Left ventricle myocardium inferior (tissue), 1 donor: ENCODE data around the gene FIGNL2. TPM values are rescaled to one million over a fixed set of nuclear protein-coding genes. Genes with fewer than 3 reads are reported as not detected.

Experiments
- DNase-seq: peaks from one replicate; pipeline ENCODE4 v3.0.0-alpha.2; 2020
- H3K27ac ChIP-seq: fragments of 200-600 bp; replicated peaks from 2 replicates; pipeline ENCODE4 v1.8.0; 2021
- H3K27me3 ChIP-seq: fragments of 200-600 bp; 2 replicates; pipeline ENCODE4 v1.8.0; 2021; ENCODE audit warnings: low read depth
- H3K36me3 ChIP-seq: fragments of 200-600 bp; 2 replicates; pipeline ENCODE4 v1.8.0; 2021
- H3K4me1 ChIP-seq: fragments of 200-600 bp; 2 replicates; pipeline ENCODE4 v1.8.0; 2021
- H3K4me3 ChIP-seq: fragments of 200-600 bp; 2 replicates; pipeline ENCODE4 v1.8.0; 2021; ENCODE audit warnings: mild to moderate bottlenecking, moderate library complexity
- H3K9me3 ChIP-seq: fragments of 200-600 bp; replicated peaks from 2 replicates; pipeline ENCODE4 v1.8.0; 2021
- intact Hi-C: fragments of 100-400 bp; cut with micrococcal nuclease; formaldehyde crosslinking; loops from one replicate; pipeline ENCODE4 v1.11.0; 2022
- total RNA-seq: library from RNA; stranded (reverse); fragmentation: NEBNext Ultra II Directional; extraction: Animal tissue kit (Norgen Biotek cat#: 25700); gene quantifications from one replicate; pipeline ENCODE4 v1.2.1, GENCODE V29; 2021
- TF ChIP-seq, protein P1 (sequence below): fragments of 200-600 bp; IDR thresholded peaks from 2 replicates; pipeline ENCODE4 v1.8.0; 2021; ENCODE audit warnings: antibody characterized with exemption, mild to moderate bottlenecking, borderline replicate concordance
- donor health status: DM: no; HTN: yes; CAD: no; lungs with severe emphysema.

Gene FIGNL2
- total RNA-seq, 1 donor from 2014 or later, result 0.30 TPM

DNA sequence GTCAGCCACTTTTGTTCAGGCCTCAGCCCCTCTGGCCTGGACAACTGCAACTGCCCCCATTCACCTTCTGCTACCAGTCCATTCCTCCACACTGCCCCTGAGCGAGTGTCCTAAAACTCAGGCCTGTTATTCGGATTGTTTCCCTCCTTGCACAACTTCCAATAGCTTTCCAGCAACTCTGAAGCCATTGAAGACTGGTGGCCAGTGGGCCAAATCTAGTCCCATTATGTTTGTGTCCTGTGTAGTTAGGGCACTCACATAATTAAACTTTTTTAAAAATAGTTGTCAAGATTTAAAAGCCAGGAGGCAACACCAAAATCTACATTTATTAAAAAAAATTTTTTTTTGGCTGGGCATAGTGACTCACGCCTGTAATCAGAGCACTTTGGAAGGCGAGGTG lies 17.8 kb upstream of the FIGNL2 start:
- H3K4me1 ChIP-seq, result peaks cover 29% of the 10 kb centered on the region
- DNase-seq, result no peak

DNA sequence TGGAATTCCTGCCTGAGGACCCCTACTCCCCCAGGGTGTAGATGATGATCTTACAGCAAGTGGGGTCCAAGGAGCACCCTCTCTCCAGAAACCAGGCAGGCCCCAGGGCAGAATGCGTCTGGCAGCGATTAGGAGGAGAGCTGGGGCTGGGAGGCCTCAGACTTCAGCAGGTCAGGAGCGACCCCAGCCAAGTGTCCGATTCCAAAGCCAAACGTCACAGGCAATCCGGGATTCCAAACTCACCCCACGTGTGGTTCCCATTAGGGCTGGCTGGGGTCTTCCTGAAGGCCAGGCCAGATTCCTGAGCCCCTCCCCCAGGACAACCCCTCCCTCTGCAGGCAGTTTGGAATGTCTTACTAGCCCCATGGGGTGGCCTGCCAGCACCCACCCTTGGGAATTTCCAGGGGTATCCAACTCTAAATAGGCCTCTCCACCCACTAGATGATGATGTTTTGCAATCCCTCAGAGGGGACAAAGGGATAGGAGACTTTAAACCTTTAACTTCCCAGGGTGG lies 17.3 kb upstream of the FIGNL2 start:
- intact Hi-C loops, result no loop called here
- Histone ChIP-seq H3K27ac (no peak overlapping the region), H3K4me3 (no peak overlapping the region), H3K4me1 (peaks cover 29% of the 10 kb centered on the region), H3K36me3 (no peaks in the 10 kb centered on the region), H3K27me3 (peaks cover 85% of the 10 kb centered on the region), H3K9me3 (no peaks in the 10 kb centered on the region)
- DNase-seq, result no peak
- TF ChIP-seq, protein P1, sequence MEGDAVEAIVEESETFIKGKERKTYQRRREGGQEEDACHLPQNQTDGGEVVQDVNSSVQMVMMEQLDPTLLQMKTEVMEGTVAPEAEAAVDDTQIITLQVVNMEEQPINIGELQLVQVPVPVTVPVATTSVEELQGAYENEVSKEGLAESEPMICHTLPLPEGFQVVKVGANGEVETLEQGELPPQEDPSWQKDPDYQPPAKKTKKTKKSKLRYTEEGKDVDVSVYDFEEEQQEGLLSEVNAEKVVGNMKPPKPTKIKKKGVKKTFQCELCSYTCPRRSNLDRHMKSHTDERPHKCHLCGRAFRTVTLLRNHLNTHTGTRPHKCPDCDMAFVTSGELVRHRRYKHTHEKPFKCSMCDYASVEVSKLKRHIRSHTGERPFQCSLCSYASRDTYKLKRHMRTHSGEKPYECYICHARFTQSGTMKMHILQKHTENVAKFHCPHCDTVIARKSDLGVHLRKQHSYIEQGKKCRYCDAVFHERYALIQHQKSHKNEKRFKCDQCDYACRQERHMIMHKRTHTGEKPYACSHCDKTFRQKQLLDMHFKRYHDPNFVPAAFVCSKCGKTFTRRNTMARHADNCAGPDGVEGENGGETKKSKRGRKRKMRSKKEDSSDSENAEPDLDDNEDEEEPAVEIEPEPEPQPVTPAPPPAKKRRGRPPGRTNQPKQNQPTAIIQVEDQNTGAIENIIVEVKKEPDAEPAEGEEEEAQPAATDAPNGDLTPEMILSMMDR, result no peak

More for the DNA sequence above, 17.8 kb upstream of the FIGNL2 start:
- intact Hi-C loops, result no loop called here
- TF ChIP-seq, protein P1, result no peak
- peaks cover 82% of the 10 kb centered on the region for H3K27me3 ChIP-seq
- no peak overlapping the region for H3K27ac ChIP-seq
- no peaks in the 10 kb centered on the region for H3K9me3 ChIP-seq
- H3K4me3 ChIP-seq, result no peak overlapping the region
- H3K36me3 ChIP-seq, result no peaks in the 10 kb centered on the region

DNA sequence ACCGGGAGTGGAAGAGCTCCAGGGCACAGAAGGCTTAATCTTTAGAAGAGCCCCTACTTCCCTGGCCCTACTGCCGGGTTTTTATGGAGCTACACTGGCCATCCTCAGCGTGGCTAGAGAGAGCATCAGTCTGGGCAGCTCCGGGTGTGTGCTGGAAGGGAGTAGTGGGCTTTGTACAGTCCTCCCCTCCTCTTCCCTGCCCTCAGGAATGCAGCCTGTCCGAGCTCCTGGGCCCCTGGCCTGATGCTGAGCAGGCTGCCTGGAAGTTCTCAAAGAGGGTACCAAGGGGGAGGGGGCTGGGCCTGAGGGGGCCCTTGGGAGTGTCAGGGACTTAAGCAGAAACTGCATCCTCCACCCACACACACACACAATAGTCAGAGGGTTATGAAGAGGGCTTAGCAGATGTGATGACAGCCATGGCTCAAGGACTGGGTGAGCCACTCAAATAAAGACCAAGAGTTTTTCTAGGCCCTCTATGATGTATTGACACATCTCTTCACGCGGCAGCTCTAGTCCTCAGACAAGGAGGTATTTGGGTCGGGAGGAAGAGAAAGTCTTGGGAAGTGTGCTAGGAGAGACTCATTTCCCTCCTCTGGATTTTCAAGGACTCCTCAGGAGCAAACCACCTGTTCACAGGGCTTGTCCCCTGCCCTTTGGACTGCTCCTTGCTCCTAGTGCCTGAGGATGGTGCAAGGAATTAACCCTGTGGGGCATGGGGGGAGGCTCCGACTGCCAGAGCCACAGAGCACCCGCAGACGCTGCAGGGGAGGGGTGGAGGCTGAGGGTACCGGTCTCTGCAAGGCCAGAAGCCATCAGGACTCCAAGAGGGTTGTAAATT lies 16.5 kb upstream of the FIGNL2 start:
- H3K36me3 ChIP-seq, result no peaks in the 10 kb centered on the region
- H3K27me3 ChIP-seq, result peaks cover 83% of the 10 kb centered on the region
- no peaks in the 10 kb centered on the region for H3K9me3 ChIP-seq
- DNase-seq, result no peak
- no peak overlapping the region for H3K27ac ChIP-seq
- TF ChIP-seq, protein P1, result no peak
- intact Hi-C loops, result no loop called here
- peaks cover 29% of the 10 kb centered on the region for H3K4me1 ChIP-seq
- H3K4me3 ChIP-seq, result peak overlapping the region; percentile 59

DNA sequence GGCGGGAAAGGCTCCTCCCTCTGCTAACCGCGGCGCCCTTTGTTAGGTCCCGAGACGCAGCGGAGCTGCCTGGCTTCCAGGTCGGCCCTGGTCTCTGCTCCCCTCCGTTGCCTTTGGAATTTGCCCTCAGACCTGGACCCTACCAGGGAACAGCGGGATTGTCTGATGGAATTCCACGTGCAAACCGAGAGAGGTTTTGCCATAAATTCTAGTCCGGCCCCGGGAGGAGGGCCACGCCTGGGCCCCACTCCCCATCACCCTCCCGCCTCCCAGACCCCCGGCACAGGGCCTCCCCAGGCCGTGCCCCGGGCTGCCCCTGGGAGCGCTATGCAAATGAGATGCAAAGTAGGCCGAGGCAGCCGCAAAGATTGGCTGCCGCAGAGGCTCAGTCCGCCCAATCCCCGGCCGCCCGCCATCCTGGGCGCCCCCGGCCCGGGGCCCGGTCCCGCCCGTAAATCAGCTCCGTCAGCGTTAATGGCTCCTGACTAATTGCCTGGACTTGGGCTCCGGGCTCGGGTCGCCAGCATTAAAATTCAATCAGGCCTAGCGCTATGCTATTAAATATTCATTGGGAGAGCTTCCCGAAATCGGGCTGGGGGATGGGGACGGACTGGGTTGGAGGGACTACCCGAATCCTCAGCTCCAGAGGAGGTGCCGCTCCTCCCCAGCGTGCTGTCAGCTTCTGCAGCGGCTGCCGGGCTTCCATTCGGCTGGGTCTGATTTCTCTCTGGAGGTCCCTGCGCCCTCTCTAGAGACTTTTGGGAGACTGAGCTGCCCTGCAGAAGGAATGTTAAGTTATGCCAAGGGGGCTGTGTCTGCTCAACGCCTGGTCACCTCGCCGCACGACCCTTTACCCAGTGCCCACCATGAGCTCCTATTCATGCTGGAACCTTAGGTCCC lies 15.7 kb upstream of the FIGNL2 start:
- H3K9me3 ChIP-seq, result no peaks in the 10 kb centered on the region
- H3K27ac ChIP-seq, result no peak overlapping the region
- TF ChIP-seq, protein P1, result no peak
- no peak for DNase-seq
- peak overlapping the region; percentile 59 for H3K4me3 ChIP-seq
- peaks cover 23% of the 10 kb centered on the region for H3K4me1 ChIP-seq
- H3K36me3 ChIP-seq, result no peaks in the 10 kb centered on the region
- intact Hi-C loops, result no loop called here
- H3K27me3 ChIP-seq, result peaks cover 83% of the 10 kb centered on the region

DNA sequence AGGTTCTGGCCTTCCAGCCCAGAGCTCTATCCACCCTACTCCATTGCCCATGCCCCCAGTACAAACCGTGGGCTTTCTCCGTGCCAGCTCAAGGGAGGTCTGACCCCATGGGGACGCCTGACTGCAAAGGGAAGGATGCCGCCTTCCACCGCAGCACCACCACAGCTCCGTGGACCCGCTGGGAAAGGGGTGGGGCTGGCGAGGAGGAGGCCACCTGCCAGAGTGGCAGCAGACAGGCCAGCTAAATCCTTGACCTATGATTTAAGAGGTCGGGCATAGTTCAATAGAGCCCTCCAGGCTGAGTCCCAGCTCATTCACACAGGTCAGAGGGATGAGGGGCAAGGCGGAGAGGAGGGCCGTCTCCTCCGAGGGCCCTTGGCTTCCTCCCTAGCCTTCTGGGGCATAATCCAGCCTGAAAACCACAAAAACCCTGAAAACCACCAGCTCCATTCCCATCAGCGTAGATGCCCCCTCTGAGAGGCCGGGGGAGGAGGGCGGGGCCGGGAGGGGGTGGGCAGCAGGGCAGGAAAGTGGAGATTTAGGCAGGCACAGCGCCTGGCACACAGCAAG lies 14.9 kb upstream of the FIGNL2 start:
- H3K27ac ChIP-seq, result no peak overlapping the region
- TF ChIP-seq, protein P1, result no peak
- no peak for DNase-seq
- H3K4me3 ChIP-seq, result peak overlapping the region; percentile 59
- peaks cover 16% of the 10 kb centered on the region for H3K4me1 ChIP-seq
- intact Hi-C loops, result no loop called here
- no peaks in the 10 kb centered on the region for H3K36me3 ChIP-seq
- no peaks in the 10 kb centered on the region for H3K9me3 ChIP-seq
- peaks cover 83% of the 10 kb centered on the region for H3K27me3 ChIP-seq
